Epidermal melanocyte (primary cell): ENCODE measurements around the gene NT5C.
"Not testable (repeated sequence)": the region's sequence is repeated elsewhere in the genome, so short reads cannot be mapped to it uniquely, and the experiment has no call there.

Experiments used
- DNase-seq: peaks from one replicate; pipeline ENCODE4 v3.0.0; 2011; ENCODE audit warnings: low spot score; ENCODE audit not compliant: insufficient read length

The NT5C gene

DNA sequence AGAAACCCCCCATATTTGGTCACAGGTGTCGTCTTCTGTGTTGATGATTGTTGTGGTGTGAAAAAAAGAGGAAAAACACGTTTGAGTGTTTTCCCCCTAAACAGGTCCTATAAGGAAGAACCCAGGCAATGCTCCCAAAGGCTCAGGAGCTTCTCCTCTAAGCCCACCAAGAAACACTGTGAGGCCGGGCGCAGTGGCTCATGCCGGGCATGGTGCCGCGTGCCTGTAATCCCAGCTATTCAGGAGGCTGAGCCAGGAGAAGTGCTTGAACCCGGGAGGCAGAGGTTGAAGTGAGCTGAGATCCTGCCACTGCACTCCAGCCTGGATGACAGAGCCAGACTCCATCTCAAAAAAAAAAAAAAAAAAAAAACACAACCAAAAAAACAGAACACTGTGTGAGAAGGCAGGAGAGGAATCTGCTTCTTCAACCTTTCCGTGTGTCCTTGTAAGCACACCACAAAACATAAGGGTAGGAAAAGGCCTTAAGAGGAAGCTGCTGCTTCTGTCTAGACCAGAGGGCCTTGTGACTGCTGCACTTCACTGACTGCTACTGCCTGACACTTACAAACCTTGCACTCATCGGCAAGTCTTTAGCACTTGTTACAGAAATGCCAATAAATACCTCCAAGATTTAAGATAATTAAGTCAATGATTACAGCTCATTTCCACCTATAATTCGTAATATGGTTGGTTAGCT, 13.4 kb upstream of the NT5C start:
- DNase-seq, result no peak

GRCh38 chr17:75142236-75142971, 10.9 kb upstream of the NT5C start:
- no peak for DNase-seq

GRCh38 chr17:75138519-75138918, 7.0 kb upstream of the NT5C start:
- DNase-seq, result no peak

DNA sequence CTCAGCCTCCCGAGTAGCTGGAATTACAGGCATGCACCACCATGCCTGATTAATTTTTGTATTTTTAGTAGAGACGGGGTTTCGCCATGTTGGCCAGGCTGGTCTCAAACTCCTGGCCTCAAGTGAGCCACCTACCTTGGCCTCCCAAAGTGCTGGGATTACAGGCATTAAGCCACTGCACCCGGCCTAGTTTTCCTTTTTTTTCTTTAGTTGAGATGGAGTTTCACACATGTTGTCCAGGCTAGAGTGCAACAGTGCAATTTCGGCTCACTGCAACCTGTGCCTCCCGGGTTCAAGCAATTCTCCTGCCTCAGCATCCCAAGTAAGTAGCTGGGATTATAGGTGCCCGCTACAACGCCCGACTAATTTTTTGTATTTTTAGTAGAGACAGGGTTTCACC, 6.2 kb upstream of the NT5C start:
- DNase-seq, result not testable (repeated sequence)

GRCh38 chr17:75135946-75136345, 4.4 kb upstream of the NT5C start:
- DNase-seq, result no peak

GRCh38 chr17:75135452-75135851, 3.9 kb upstream of the NT5C start:
- DNase-seq, result no peak

- DNase-seq, result not testable (repeated sequence)
Observed at GRCh38 chr17:75133607-75134347, 2.2 kb upstream of the NT5C start.

- DNase-seq, result no peak
Observed at GRCh38 chr17:75133001-75133400, 1.5 kb upstream of the NT5C start.

GRCh38 chr17:75132018-75133000, 767 bp upstream of the NT5C start:
- not testable (repeated sequence) for DNase-seq

DNA sequence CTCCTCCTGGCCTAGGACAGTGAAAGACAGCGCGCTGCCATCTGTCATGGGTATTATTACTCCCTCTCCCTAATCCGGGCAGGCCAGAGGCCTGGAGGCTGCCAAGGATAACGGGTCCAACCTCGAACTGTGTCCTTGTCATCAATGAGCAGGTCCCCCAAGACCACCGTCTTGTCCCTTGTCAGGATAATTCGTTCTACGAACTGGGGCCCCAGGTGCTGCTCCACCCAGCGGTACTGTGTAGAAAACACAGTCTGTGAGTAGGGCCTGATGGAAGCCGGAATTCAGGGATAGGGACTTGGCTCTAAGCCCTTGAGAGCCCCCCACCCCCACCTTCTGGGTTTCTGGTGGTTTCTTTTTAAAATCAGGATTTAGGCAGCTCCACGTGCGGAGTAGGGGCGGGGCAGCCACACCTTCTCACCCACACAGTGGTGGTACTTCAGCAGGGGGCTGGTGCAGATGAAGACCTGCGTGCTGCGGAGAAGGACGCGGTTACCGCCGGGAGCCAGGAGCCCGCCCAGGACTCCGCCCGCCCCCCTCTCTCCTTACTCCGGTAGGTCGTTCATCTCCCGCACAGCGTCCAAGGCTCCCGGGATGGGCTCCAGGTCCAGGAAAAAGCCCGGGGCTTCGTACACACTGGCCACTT, 787 bp downstream of the NT5C start:
- DNase-seq, result no peak

GRCh38 chr17:75130059-75130631, 1.4 kb downstream of the NT5C start:
- DNase-seq, result no peak

- DNase-seq, result no peak
Observed at GRCh38 chr17:75129576-75129975, 2.0 kb downstream of the NT5C start.

DNA sequence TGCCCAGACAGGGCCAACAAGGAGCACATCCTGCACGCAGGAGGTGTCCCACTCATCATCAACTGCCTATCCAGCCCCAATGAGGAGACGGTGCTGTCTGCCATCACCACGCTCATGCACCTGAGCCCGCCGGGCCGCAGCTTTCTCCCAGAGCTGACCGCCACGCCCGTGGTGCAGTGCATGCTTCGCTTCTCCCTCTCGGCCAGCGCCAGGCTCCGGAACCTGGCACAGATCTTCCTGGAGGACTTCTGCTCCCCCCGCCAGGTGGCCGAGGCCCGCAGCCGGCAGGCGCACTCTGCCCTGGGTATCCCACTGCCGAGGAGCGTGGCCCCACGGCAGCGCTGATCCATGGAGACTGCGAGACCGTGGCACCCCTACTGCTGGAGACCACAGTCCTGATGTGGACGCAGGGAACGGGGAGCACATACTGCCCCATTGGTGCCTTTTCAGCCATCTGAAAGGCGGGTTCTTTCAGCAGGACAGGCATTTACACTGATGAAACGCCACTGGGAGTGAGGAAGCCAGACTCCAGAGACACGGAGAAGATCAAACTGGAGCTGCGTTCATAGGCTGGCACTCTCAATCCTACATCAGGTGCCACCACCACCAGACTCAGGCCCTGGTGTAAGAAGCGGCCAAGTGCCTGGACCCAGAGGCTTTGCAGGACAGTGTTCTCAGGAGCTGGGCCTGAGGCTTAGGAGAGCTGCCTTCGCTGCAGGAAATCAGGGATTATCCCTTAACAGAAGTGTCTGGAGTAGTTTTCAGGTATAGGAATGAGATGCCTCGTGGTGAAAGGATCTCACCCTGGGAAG, 2.6 kb downstream of the NT5C start:
- DNase-seq, result no peak

- not testable (repeated sequence) for DNase-seq
Observed at GRCh38 chr17:75127936-75128335, 3.6 kb downstream of the NT5C start.

DNA sequence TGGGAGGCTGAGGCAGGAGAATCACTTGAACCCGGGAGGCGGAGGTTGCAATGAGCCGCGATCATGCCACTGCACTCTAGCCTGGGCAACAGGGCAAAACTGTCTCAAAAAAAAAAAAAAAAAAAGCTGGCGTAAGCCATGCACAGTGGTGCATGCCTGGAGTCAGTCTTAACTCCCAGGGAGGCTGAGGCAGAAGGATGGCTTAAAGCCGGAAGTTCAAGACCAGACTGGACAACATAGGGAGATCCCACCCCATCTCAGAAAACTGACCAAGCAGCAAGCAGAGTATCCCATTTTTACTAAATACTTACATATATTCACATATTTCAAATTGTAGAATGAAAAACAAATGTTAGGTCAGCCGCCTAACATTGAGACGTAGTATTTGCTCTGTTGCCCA, 4.6 kb downstream of the NT5C start:
- DNase-seq, result no peak

- DNase-seq, result no peak
Observed at GRCh38 chr17:75125984-75126383, 5.6 kb downstream of the NT5C start.

DNA sequence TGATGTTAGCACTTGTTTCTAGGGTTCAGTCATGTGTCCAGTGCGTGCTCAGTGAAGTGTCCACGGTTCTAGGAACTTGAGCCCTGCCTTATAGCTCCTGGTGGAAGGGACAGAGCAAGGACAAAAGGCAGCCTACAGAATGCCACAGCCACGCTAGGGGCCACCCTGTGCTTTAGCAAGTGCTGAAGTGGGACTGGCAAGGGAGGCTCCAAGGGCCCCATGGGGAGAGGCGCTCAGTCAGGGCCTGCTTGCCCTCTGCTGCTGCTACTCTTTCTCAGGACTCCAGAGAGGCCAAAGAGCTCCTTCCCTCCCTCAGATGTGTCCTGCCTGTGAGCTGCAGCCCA, 6.8 kb downstream of the NT5C start:
- no peak for DNase-seq

DNA sequence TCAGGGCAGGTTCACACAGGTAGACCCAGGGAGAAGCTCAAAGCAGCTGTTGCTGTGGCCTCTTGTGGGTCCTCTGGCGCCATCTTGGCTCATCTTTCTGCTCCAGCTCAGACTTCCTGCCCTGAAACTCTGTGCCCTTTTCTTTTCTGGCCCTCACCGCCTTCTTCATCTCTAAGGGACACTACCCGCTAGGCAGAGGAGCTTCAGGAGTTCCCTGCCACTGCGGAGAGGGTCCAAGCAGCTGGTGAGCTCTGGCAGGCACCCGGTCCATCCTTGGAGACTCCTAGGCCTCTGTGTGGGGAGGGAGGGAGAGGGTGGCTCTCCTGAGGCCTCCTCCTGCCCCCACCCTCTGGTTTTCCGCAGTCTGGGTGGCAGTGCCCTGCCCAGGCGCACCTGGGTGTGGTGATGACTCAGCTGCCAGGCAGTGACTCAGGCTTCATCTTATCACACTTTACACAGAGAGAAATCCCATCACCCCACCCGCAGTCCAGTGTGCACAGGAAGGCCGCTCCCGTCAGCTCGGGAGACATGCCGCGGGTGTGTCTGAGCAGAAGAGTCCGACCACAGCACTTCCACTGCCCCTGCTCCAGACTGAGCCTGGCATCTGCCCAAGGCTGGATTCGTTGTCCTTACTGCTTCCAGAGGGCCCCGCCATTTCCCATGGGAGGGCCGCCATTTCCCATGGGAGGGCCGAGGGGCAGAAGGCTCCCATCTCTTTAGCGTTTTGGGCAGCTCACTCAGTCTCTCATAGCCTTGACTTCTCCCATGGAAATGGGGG, 7.3 kb downstream of the NT5C start:
- no peak for DNase-seq

- no peak for DNase-seq
Observed at GRCh38 chr17:75118307-75118706, 13.2 kb downstream of the NT5C start.
